ENCODE results near the gene NVL. TPM values are rescaled to one million over a fixed set of nuclear protein-coding genes. Genes with fewer than 3 reads are reported as not detected.

NVL gene
- total and polyA plus RNA-seq, 2 of the 8 experiments (the other 6 are each of a cell fraction or from before 2014, with no cell fraction given) = 22.7 to 45.8 TPM

- TF ChIP-seq TAF7 (optimal IDR thresholded peaks at IDR 0.05; ENCODE audit: borderline replicate concordance, low read depth, low read length) (no peak), SRF (IDR thresholded peaks at IDR 0.05; ENCODE audit: low read depth, low read length) (no peak), CHD2 (IDR thresholded peaks at IDR 0.05; ENCODE audit: low read length) (no peak), CREB1 (IDR thresholded peaks at IDR 0.05) (no peak), CHD1 (IDR thresholded peaks at IDR 0.05; ENCODE audit: low read depth, low read length) (no peak), ASH2L (IDR thresholded peaks at IDR 0.05; ENCODE audit: low read length) (peak; percentile 79), EP300 (IDR thresholded peaks at IDR 0.05; ENCODE audit: borderline replicate concordance in 1 of 2, low read depth in 2 of 2, low read length in 2 of 2) (no peak), GTF2F1 (IDR thresholded peaks at IDR 0.05; ENCODE audit: borderline replicate concordance, low read depth, low read length) (no peak)
- TF ChIP-seq, protein P1, sequence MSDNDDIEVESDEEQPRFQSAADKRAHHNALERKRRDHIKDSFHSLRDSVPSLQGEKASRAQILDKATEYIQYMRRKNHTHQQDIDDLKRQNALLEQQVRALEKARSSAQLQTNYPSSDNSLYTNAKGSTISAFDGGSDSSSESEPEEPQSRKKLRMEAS (IDR thresholded peaks at IDR 0.05) = no peak
- H2BK5ac ChIP-seq (ENCODE audit: low read depth, low read length) = 0 out of 2 replicates have a peak overlapping the region, but pooled peaks have one; percentile 5
- H4K5ac ChIP-seq (ENCODE audit: insufficient read length, low read depth, low read length) = peak overlapping the region; percentile 65
- H2BK120ac ChIP-seq (replicated peaks; ENCODE audit: low read depth, low read length) = peak overlapping the region; percentile 75
- H3K14ac ChIP-seq (ENCODE audit: insufficient read length) = no peak overlapping the region
- H2BK20ac ChIP-seq (ENCODE audit: low read length) = no peak overlapping the region
- no peak overlapping the region for H4K91ac ChIP-seq (replicated peaks; ENCODE audit: insufficient read length, low read length)
- H3K36me3 ChIP-seq (ENCODE audit: control insufficient read depth in 2 of 4, insufficient read depth in 4 of 4, low read length in 3 of 4) = no peaks in the 10 kb centered on the region
- no peak overlapping the region for H2AK5ac ChIP-seq (ENCODE audit: low read depth, low read length)
- peak; percentile 79 for FAIRE-seq
- no peak overlapping the region; the same call in 1 of the 2 replicates for H4K8ac ChIP-seq (ENCODE audit: extremely low read depth, insufficient read depth, low read length)
- H3K79me1 ChIP-seq (ENCODE audit: low read depth, low read length) = no peaks in the 10 kb centered on the region
- peak overlapping the region; percentile 65; the same call in 1 of the 2 replicates for H3K18ac ChIP-seq (ENCODE audit: extremely low read depth, low read length)
- CTCF ChIA-PET (ENCODE audit: partially characterized antibody) = interaction anchor here (0.6 to 1.8 kb wide), 5 partner anchors 11 to 1922 kb away, joined by 3 to 8 read pairs (median 5); no protein-coding TSS in a partner anchor
- H4K20me1 ChIP-seq (replicated peaks in 1 of 2; ENCODE audit: control insufficient read depth in 1 of 2, insufficient read depth in 2 of 2, low read length in 2 of 2) = no peaks in the 10 kb centered on the region
- POLR2A ChIA-PET (ENCODE audit: partially characterized antibody) = interaction anchor here (0.7 to 3.2 kb wide), 5 partner anchors 8 to 20 kb away, joined by 3 to 22 read pairs (median 4); no protein-coding TSS in a partner anchor
- no peaks in the 10 kb centered on the region for H3K9me3 ChIP-seq (ENCODE audit: insufficient read depth in 2 of 2, low read depth in 1 of 2, low read length in 1 of 2)
- no peaks in the 10 kb centered on the region for H3K23me2 ChIP-seq (ENCODE audit: low read depth, low read length)
- H3K23ac ChIP-seq (ENCODE audit: insufficient read length) = no peak overlapping the region
- H3K79me2 ChIP-seq (ENCODE audit: control insufficient read depth in 1 of 2, insufficient read depth in 2 of 2, low read length in 2 of 2) = no peaks in the 10 kb centered on the region
- peaks cover 1 to 12% (median 10%) of the 10 kb centered on the region in 4 experiments for H3K4me1 ChIP-seq (replicated peaks in 1 of 4; ENCODE audit: control insufficient read depth in 3 of 4, insufficient read depth in 4 of 4, low read length in 3 of 4)
- H3K27me3 ChIP-seq (replicated peaks in 1 of 4; ENCODE audit: control insufficient read depth in 3 of 4, extremely low read depth in 1 of 4, insufficient read depth in 3 of 4, low read length in 3 of 4) = no peaks in the 10 kb centered on the region
- 0 out of 8 replicates have a peak overlapping the region, but pooled peaks of 1 of the 4 experiments have one; percentile 14 for H3K4me3 ChIP-seq (ENCODE audit: extremely low read depth in 1 of 4, insufficient read depth in 2 of 4, low read depth in 3 of 4, low read length in 4 of 4)
- H2BK12ac ChIP-seq (ENCODE audit: low read depth, low read length) = no peak overlapping the region; the same call in 1 of the 2 replicates
- WGBS, 2 experiments (ENCODE audit: extremely low coverage in 1 of 2, insufficient coverage in 1 of 2, insufficient read length in 1 of 2, insufficient replicate concordance in 2 of 2, low coverage in 1 of 2, low lambda C conversion rate in 2 of 2, missing lambda C conversion rate in 1 of 2) = 60% methylated on average over 8 of the region's 8 CpGs; no CpG with 5 or more reads in 1 of the 2 experiments
- 0 out of 2 replicates have a peak overlapping the region, but pooled peaks have one; percentile 6 for H2BK15ac ChIP-seq (ENCODE audit: low read length)
- peak overlapping the region; percentile 46; the same call in 1 of the 2 replicates for H3K27ac ChIP-seq (ENCODE audit: low read depth, low read length)
- H3K4me2 ChIP-seq (ENCODE audit: insufficient read depth in 1 of 2, low read depth in 2 of 2, low read length in 2 of 2) = peak overlapping the region; percentile 27 to 37; a peak in 3 of 4 replicates
- no peak overlapping the region for H3K56ac ChIP-seq (replicated peaks; ENCODE audit: insufficient read length, low read depth, low read length)
- no peak overlapping the region for H3K4ac ChIP-seq (replicated peaks; ENCODE audit: insufficient read length, low read depth, low read length)
- H2AFZ ChIP-seq (ENCODE audit: low read length) = peak overlapping the region; percentile 80
- no peak overlapping the region; a peak in 1 of 7 replicates for H3K9ac ChIP-seq (replicated peaks in 1 of 4; ENCODE audit: extremely low read depth in 1 of 4, low read depth in 3 of 4, low read length in 3 of 4)
- DNase-seq (ENCODE audit: low read depth in 1 of 2, low spot score in 2 of 2) = peak in 1 of 2 experiments; percentile 75
Measured at GRCh38 chr1:224203243-224204016, 126.5 kb downstream of the NVL start.

Measured in H1 (cell line).